ENCODE results near the gene PTGS1.

GRCh38 chr9:122386311-122386872 is 15.6 kb downstream of the PTGS1 start:
- TF ChIP-seq CTCF (IDR thresholded peaks at IDR 0.05; ENCODE audit: insufficient read depth, low read depth, low read length) (no peak), EZH2 (IDR thresholded peaks at IDR 0.05; ENCODE audit: insufficient read depth, low read length) (no peak)

All from astrocyte (in vitro differentiated cells and primary cell).